Muscle of leg (tissue), 11 donors: ENCODE data around the gene CACNA1D. TPM values are rescaled to one million over a fixed set of nuclear protein-coding genes. Genes with fewer than 3 reads are reported as not detected.
A peak's percentile ranks its signal among the peaks of the same experiment; 100 is the strongest.

Source experiments
- DNase-seq: peaks from one replicate; pipeline ENCODE4 v3.0.0; 2013
- H3K27ac ChIP-seq: one replicate; pipeline ENCODE4 v1.5.1; 2013; ENCODE audit warnings: mild to moderate bottlenecking, low read length, control low read depth
- H3K27me3 ChIP-seq: one replicate; pipeline ENCODE4 v1.6.1; 2013; ENCODE audit warnings: low read length; ENCODE audit not compliant: control insufficient read depth, insufficient read depth
- H3K36me3 ChIP-seq: one replicate; pipeline ENCODE4 v1.6.1; 2013; ENCODE audit warnings: low read length; ENCODE audit not compliant: control insufficient read depth, insufficient read depth
- H3K4me1 ChIP-seq: one replicate; pipeline ENCODE4 v1.6.1; 2013; ENCODE audit warnings: low read length; ENCODE audit not compliant: control insufficient read depth, insufficient read depth
- H3K4me3 ChIP-seq: one replicate; pipeline ENCODE4 v1.5.1; 2013; ENCODE audit warnings: low read length, control low read depth
- H3K9me3 ChIP-seq: replicated peaks from 2 replicates; pipeline ENCODE4 v1.6.1; 2013; ENCODE audit warnings: low read depth, low read length; ENCODE audit not compliant: control insufficient read depth
- WGBS: methylation state at CpG from one replicate; pipeline ENCODE4 v1.1.5; 2013; ENCODE audit warnings: missing lambda C conversion rate; ENCODE audit not compliant: insufficient coverage; 5-methylcytosine and 5-hydroxymethylcytosine counted together
- polyA plus RNA-seq, 8 donors: library from polyadenylated mRNA; unstranded; fragments of 120-200 nt; gene quantifications; one replicate each; pipeline versions ENCODE4 v1.2.1 to v1.2.3, GENCODE V29; 2013; ENCODE audit warnings: inconsistent platforms in 1 of 8, low replicate concordance in 1 of 8; ENCODE audit not compliant: insufficient read length in 8 of 8, insufficient read depth in 1 of 8
- total RNA-seq: library from RNA; stranded (reverse); fragments of 120-200 nt; gene quantifications from one replicate; pipeline ENCODE4 v1.2.4, GENCODE V29; 2013

CACNA1D gene
- total and polyA plus RNA-seq, 9 donors: 0.86 to 6.3 (median 2.1) TPM

DNA sequence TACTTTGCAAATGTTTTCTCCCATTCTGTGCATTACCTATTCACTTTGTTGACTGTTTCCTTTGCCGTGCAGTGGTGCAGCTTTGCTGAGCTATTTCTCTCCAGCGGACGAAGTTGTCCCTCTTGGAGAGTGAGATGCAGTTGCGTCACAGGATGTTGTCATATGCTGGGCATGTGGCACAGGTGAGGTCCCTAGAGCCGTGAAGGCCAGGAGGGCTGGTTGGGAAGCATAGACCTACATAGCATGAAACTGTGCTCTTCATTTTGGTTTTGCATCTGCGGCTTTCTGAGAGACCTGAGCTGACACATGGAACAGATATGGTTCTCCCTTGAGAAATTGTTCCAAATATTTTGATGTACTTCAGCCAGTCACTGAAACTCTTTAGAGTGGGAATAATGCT is 108.5 kb downstream of the CACNA1D start:
- WGBS: 82% methylated on average over 4 of the region's 6 CpGs
- DNase-seq: no peak

DNA sequence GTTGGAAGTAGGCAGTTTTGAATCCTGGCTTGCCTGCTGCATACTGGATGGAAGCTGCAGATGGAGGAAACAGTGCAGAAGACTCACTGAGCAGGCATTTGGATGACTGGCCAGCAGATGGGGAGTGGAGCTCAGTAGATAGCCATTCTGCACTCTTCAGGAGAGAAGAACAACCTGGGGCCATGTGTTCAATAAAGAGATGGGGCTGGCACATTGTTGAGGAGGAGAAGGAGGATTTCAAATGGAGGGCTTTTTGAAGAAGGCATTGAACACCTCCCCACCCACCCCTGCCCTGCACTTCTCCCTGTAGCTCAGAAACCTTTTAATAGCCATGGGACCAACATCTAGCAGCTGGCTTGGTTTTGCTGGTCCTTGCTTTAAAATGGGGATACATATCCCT is 109.8 kb downstream of the CACNA1D start:
- DNase-seq: no peak
- Histone ChIP-seq H3K4me1 (no peaks in the 10 kb centered on the region), H3K9me3 (peaks cover 7% of the 10 kb centered on the region), H3K27ac (no peak overlapping the region), H3K36me3 (no peaks in the 10 kb centered on the region), H3K27me3 (no peaks in the 10 kb centered on the region), H3K4me3 (no peak overlapping the region)

More for the DNA sequence above, 108.5 kb downstream of the CACNA1D start:
- H3K4me3 ChIP-seq: no peak overlapping the region
- H3K36me3 ChIP-seq: no peaks in the 10 kb centered on the region
- H3K27me3 ChIP-seq: no peaks in the 10 kb centered on the region
- H3K27ac ChIP-seq: no peak overlapping the region
- no peaks in the 10 kb centered on the region for H3K4me1 ChIP-seq
- peaks cover 5% of the 10 kb centered on the region for H3K9me3 ChIP-seq

DNA sequence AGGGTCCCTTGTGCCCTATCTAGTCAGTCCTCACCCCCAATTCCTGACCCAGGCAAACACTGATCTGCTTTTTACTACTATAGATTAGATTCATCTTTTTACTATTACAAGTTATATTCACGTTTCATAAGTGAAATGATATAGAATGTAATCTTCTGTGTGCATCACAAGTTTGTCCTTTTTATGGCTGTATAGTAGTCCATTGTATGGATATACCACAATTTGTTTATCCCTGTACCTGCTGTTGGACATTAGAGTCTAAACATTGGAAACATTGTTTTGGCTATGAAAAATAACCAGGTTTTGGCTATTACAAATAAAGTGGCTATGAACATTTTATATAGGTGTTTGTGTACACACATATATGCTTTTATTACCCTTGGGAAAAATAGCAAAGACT is 112.4 kb downstream of the CACNA1D start:
- Histone ChIP-seq H3K4me1 (no peaks in the 10 kb centered on the region), H3K27ac (no peak overlapping the region), H3K9me3 (peaks cover 7% of the 10 kb centered on the region), H3K36me3 (no peaks in the 10 kb centered on the region), H3K4me3 (no peak overlapping the region), H3K27me3 (no peaks in the 10 kb centered on the region)
- DNase-seq: no peak
- no CpG with 5 or more reads among the region's 1 CpG for WGBS

DNA sequence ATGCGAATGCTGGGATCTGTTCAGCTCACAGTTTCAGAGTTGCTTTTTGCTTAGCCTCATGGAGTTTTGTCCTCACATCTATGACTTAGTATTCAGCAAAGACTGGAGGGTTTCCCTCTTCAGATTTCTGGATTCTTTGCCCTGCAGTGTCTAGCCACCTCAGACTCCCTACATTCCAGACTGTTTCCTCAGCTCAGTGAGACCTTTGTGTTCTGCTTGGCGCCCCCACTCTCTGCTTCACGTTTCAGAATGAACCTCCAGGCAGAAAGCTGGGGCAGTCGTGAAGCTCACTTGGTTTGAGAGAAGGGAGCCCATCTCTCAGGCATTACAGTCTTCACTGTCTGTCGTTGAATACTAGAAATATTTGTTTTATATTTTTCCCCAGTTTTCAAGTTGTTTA is 118.1 kb downstream of the CACNA1D start:
- peaks cover 3% of the 10 kb centered on the region for H3K9me3 ChIP-seq
- no peak overlapping the region for H3K4me3 ChIP-seq
- 50% methylated on average over 2 of the region's 5 CpGs for WGBS
- peaks cover 10% of the 10 kb centered on the region for H3K4me1 ChIP-seq
- H3K27ac ChIP-seq: no peak overlapping the region
- no peaks in the 10 kb centered on the region for H3K27me3 ChIP-seq
- no peaks in the 10 kb centered on the region for H3K36me3 ChIP-seq
- DNase-seq: no peak

DNA sequence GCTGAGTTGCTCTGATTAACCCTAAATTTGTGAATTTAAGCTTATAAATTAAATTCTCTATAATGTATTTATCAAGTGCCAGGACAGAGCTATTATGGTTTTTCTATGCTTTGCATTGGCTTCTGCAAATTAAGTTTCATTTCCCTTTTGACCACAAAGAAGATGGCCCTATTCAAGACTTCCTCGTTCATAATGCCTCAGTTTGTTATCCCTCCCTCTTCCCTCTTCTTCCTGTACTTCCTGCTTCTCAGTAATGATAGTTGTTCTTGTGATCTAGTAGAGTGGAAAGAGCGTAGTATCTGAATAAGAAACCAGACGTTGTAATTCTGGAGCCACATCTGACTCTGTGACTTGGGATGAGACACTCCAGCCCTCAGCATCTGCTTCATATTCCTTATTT is 118.7 kb downstream of the CACNA1D start:
- WGBS: no CpG with 5 or more reads among the region's 3 CpGs

DNA sequence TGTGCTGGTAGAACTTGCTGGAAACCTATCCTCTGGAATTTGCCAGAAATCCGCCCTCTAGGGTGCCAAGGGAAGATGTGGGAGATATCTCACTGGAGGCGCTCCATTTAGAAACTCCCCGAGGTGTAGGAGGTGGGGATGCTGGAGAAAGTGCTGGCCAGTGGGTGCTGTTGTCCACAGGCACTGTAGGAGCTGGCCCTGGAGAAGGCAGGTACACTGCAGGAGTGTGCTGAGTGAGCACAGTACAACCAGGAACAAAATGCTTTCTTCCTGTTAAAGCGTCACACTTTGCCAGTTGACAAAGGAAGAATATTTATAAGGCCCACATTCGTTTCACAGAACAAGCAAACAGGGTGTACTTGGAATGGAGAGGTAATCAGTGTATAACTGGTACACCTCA is 119.9 kb downstream of the CACNA1D start:
- H3K4me1 ChIP-seq: peaks cover 10% of the 10 kb centered on the region
- H3K27ac ChIP-seq: no peak overlapping the region
- no peak overlapping the region for H3K4me3 ChIP-seq
- whole genome bisulfite sequencing: 100% methylated on average over 3 of the region's 5 CpGs
- H3K27me3 ChIP-seq: peaks cover under 1% of the 10 kb centered on the region
- H3K36me3 ChIP-seq: no peaks in the 10 kb centered on the region
- no peaks in the 10 kb centered on the region for H3K9me3 ChIP-seq
- no peak for DNase-seq

More for the DNA sequence above, 118.7 kb downstream of the CACNA1D start:
- peak; percentile 61 for DNase-seq
- H3K27ac ChIP-seq: no peak overlapping the region
- no peak overlapping the region for H3K4me3 ChIP-seq
- H3K4me1 ChIP-seq: peaks cover 10% of the 10 kb centered on the region
- H3K36me3 ChIP-seq: no peaks in the 10 kb centered on the region
- H3K9me3 ChIP-seq: peaks cover 3% of the 10 kb centered on the region
- H3K27me3 ChIP-seq: no peaks in the 10 kb centered on the region

DNA sequence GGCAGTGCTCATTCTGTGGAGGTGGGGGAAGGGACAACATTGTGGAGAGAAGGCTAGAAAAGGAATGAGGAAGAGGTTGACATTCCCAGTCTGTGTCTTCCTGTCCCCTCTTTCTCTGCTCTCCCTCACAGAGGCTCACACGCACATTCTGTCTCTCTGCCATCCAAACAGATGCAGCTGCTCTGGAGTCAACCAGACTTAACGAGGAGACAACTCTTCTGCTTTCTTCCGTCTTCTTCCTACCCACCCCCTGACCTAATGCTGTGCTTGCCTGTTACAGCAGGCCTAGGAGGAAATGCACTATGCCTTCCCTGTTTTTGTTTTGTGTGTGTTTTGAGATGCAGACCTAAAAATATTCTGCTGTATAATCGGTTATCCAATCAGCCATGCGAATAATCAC is 121.9 kb downstream of the CACNA1D start:
- peak; percentile 84 for DNase-seq
- Histone ChIP-seq H3K27ac (no peak overlapping the region), H3K4me1 (peaks cover 10% of the 10 kb centered on the region), H3K9me3 (no peaks in the 10 kb centered on the region), H3K36me3 (no peaks in the 10 kb centered on the region), H3K4me3 (no peak overlapping the region), H3K27me3 (peaks cover 6% of the 10 kb centered on the region)
- 37% methylated on average over 3 of the region's 5 CpGs for WGBS

DNA sequence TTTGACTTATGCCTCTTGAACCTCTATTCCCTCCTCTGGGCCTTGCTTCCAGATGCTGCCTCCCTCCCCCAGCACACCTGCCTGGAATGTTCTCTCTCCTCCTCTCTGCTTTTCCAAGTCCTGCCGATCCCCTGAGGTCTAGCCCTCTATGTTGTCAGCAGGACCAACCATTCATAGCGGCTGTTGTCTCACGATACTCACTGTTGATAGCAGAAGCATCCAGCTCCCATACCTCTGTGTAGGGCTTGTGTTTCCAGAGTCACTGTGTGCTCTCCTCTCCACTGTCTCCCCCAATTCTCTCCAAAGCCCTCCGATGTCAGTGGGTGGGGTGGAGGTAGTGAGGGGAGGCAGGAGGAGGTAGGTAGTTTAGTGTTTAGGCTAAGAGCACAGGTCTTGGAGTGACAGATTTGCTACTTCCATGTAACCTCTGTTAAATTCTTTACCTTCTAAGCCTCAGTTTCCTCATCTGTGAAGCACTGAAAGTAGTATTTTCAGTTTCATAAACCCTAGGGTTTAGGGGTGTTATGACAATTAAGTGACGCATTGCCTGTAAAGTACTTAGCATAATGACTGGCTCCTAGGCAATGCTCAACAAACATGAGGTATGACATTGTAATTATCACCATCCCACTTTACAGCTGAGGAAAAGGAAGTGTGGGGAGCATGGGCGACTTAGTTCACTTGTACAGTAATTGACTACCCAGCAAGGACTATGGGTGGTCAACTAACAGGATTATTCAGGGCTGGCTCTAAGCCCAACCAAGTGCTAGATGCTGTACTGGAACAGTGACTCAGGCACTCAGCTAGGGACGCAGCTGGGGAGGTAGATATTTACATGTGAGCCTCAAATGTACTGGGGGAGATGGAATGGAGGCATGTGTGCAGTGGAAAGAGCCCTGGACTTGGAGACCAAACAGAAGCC is 122.8 kb downstream of the CACNA1D start:
- Histone ChIP-seq H3K9me3 (no peaks in the 10 kb centered on the region), H3K4me3 (no peak overlapping the region), H3K27ac (no peak overlapping the region), H3K36me3 (no peaks in the 10 kb centered on the region), H3K4me1 (peaks cover 10% of the 10 kb centered on the region), H3K27me3 (peaks cover 6% of the 10 kb centered on the region)
- 77% methylated on average over 3 of the region's 7 CpGs for WGBS
- no peak for DNase-seq

DNA sequence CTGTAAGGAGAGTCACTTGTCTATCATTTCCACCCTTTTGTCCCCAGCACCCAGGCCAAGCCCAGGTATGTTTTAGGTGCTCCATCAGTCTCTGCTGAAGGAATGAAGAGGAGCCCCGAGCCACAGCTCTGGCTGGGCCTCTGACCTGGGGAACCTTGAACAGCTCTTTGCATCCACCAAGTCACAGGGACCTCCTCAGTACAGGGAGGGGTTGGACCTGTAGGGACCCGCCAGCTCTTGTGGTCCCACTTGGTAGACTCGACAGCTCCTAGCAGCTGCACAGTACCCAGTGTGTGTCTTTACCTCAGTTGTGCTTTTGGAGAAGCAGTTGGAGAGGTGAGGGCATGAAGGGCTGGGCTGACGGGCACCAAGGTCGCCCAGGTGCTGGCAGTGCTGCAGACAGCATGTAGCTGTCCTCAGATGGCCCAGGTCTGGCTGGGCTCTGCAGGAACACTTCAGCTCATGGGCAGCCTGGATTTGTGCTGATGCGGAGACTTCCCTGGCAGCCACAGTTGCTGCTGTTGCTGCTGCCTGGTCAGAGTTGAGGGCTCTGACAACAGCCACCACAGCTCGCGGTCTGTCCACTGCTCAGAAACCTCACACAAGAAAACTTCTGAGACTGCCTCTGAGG is 123.6 kb downstream of the CACNA1D start:
- Histone ChIP-seq H3K4me3 (no peak overlapping the region), H3K4me1 (peaks cover 10% of the 10 kb centered on the region), H3K27ac (no peak overlapping the region), H3K9me3 (no peaks in the 10 kb centered on the region), H3K27me3 (peaks cover 6% of the 10 kb centered on the region), H3K36me3 (no peaks in the 10 kb centered on the region)
- WGBS: 81% methylated on average over 7 of the region's 8 CpGs
- DNase-seq: no peak

DNA sequence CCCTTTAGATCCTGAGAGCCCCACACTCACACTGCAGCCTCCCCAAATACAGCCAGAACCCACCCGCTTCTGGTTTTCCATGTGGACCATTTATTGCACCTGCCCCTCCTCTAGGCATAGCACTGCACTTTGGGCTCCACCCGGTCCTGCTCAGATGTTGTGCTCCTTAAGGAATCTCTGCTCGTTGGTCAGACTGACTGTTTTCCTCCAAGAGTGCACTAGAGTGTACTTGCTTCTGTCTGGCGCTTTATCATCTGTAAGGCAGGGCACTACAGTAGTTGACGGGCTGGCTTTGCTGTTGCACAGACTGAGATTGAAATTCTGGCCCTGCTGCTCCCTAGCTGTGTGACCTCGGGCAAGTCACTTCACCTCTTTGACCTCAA is 124.1 kb downstream of the CACNA1D start:
- H3K27ac ChIP-seq: no peak overlapping the region
- WGBS: 64% methylated on average over 4 of the region's 6 CpGs
- H3K4me1 ChIP-seq: peaks cover 10% of the 10 kb centered on the region
- no peaks in the 10 kb centered on the region for H3K9me3 ChIP-seq
- H3K27me3 ChIP-seq: peaks cover 6% of the 10 kb centered on the region
- no peaks in the 10 kb centered on the region for H3K36me3 ChIP-seq
- no peak for DNase-seq
- no peak overlapping the region for H3K4me3 ChIP-seq
